ENCODE measurements around the gene BRD2. TPM values are rescaled to one million over a fixed set of nuclear protein-coding genes. Genes with fewer than 3 reads are reported as not detected.

The BRD2 gene
- total RNA-seq: 140 TPM

DNA sequence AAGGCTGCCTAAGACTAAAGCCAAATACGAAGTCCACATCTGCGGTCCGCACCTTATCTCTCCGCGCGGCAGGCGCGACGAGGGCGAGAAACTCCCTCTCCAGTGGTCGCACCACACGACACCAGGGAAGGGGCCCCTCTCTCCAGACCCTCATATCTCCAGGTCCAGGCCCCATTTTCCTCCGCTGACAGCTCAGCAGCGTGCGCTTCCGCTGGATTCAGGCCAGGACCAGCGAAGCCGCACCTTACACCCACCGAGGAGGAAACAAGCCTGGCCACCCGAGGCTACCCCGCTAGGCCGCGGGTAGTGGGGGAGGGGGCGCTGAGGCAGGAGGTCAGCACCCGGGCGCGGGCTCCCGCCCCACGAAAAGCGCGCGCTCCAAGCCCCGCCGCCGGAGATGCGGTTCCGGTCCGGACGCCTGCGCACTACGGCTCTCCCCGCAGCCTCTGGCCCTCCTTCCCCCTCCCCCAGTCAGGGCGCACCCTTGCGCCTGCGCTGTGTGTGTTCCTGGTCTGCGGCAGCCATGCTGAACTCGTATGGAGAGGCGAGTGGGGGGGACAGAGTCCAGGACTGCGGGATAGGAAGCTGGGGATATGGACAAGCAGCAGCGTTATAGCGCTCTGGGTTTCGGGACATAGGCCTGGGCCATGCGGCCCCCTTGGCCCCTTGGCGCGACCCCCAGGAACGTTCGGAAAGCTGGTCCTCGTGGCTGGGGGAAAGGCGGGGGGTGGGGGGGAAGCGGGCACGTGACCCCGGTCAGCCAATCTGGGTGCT, at the start of gene BRD2:
Gene BRD2 (plus strand): TSS at position 502 of the 774 bp plus-strand sequence. CDS start 4,305 bp downstream, outside the sequence.
- H3K9me3 ChIP-seq: no peaks in the 10 kb centered on the region
- TF ChIP-seq, protein P1, sequence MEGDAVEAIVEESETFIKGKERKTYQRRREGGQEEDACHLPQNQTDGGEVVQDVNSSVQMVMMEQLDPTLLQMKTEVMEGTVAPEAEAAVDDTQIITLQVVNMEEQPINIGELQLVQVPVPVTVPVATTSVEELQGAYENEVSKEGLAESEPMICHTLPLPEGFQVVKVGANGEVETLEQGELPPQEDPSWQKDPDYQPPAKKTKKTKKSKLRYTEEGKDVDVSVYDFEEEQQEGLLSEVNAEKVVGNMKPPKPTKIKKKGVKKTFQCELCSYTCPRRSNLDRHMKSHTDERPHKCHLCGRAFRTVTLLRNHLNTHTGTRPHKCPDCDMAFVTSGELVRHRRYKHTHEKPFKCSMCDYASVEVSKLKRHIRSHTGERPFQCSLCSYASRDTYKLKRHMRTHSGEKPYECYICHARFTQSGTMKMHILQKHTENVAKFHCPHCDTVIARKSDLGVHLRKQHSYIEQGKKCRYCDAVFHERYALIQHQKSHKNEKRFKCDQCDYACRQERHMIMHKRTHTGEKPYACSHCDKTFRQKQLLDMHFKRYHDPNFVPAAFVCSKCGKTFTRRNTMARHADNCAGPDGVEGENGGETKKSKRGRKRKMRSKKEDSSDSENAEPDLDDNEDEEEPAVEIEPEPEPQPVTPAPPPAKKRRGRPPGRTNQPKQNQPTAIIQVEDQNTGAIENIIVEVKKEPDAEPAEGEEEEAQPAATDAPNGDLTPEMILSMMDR (IDR thresholded peaks at IDR 0.05): no peak
- peak; percentile 86 to 97 for DNase-seq (ENCODE audit: low spot score in 2 of 2)
- H3K4me3 ChIP-seq: peak within 1 kb of the TSS; percentile 70 to 95
- peak within 1 kb of the TSS; percentile 98 to 99 for H3K27ac ChIP-seq
- intact Hi-C loops (cut with DNase I): loop anchor here (1.0 to 5.0 kb wide), 4 partner anchors 15 to 791 kb away; partner anchors contain the start of genes AGPAT1, HLA-DMA and RNF5
- no peaks in the 10 kb centered on the region for H3K27me3 ChIP-seq
- H3K36me3 ChIP-seq: peaks cover 7 to 12% of the 10 kb centered on the region in 2 donors
- H3K4me1 ChIP-seq: peaks cover 0 to 12% of the 10 kb centered on the region in 2 donors

DNA sequence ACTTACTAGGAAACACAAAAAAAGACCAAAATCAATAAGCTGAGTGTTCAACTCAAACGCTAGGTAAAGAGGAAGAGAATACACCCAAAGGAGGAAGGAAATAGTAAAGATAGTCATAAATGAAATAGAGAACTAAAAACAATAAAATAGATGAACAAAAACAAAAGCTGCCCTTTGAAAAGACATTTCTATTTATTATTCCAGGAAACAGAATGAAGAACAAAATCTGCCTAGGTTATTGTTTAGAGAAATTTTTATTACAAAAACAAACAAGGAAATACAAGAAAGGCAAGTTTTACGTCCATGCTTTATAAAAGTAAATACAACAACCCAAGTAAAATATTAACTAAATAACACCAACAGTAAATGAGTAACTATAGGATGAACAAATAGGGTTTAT, 47.7 kb upstream of the BRD2 start:
- H3K27me3 ChIP-seq: no peaks in the 10 kb centered on the region
- H3K27ac ChIP-seq: no peak overlapping the region
- no peak overlapping the region for H3K4me3 ChIP-seq
- TF ChIP-seq, protein P1 (IDR thresholded peaks at IDR 0.05): no peak
- no peaks in the 10 kb centered on the region for H3K4me1 ChIP-seq
- DNase-seq (ENCODE audit: low spot score in 2 of 2): no peak
- intact Hi-C loops (cut with DNase I): no loop called here
- H3K9me3 ChIP-seq: no peaks in the 10 kb centered on the region
- H3K36me3 ChIP-seq: no peaks in the 10 kb centered on the region

DNA sequence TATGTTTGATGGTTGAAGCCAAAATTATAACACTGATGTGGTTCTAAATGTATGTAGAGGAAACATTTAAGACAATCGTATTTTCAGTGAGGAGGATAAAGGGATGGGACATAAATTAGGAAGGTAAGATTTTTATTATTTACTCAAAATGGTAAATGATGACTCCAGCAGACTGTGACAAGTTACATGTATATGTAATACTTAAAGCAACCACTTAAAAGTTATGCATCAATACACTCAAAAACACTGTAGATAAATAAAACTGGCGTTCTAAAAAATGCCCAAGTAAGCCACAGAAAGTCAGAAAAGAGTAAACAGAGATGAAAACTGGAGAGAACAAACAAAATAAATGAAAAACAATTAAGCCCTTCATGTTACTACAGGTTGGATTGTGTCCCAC, 46.3 kb upstream of the BRD2 start:
- no peak overlapping the region for H3K4me3 ChIP-seq
- DNase-seq (ENCODE audit: low spot score in 2 of 2): no peak
- no peak overlapping the region for H3K27ac ChIP-seq
- no peaks in the 10 kb centered on the region for H3K27me3 ChIP-seq
- H3K9me3 ChIP-seq: no peaks in the 10 kb centered on the region
- TF ChIP-seq, protein P1 (IDR thresholded peaks at IDR 0.05): no peak
- intact Hi-C loops (cut with DNase I): no loop called here
- H3K4me1 ChIP-seq: no peaks in the 10 kb centered on the region
- H3K36me3 ChIP-seq: no peaks in the 10 kb centered on the region

DNA sequence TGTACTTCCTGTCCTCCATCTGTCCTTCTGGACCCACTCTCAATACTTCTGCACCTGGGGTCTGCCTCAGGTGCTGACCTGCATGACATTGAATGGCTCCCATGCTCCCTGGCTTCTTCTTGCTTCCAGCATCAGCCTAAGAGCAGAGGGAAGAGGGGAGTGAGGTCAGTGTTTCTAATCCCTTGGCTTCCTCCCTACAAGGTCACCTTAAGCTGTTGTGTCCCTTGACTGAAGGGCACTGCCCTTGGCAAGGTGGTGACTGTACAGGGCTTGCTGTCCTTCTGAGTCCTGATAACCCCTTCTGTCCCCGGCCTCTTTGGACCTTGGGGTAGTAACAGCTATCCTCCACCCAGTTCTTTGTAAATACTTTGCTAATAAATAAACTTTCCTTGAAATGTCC, 37.2 kb upstream of the BRD2 start:
- Histone ChIP-seq H3K4me1 (no peaks in the 10 kb centered on the region), H3K4me3 (no peak overlapping the region), H3K27me3 (no peaks in the 10 kb centered on the region), H3K36me3 (no peaks in the 10 kb centered on the region), H3K9me3 (no peaks in the 10 kb centered on the region), H3K27ac (no peak overlapping the region)
- TF ChIP-seq, protein P1 (IDR thresholded peaks at IDR 0.05): no peak
- intact Hi-C loops (cut with DNase I): loop anchor here (5.0 kb wide), 1 partner anchor 36 kb away; the partner anchor contains the start of gene BRD2
- no peak for DNase-seq (ENCODE audit: low spot score in 2 of 2)

DNA sequence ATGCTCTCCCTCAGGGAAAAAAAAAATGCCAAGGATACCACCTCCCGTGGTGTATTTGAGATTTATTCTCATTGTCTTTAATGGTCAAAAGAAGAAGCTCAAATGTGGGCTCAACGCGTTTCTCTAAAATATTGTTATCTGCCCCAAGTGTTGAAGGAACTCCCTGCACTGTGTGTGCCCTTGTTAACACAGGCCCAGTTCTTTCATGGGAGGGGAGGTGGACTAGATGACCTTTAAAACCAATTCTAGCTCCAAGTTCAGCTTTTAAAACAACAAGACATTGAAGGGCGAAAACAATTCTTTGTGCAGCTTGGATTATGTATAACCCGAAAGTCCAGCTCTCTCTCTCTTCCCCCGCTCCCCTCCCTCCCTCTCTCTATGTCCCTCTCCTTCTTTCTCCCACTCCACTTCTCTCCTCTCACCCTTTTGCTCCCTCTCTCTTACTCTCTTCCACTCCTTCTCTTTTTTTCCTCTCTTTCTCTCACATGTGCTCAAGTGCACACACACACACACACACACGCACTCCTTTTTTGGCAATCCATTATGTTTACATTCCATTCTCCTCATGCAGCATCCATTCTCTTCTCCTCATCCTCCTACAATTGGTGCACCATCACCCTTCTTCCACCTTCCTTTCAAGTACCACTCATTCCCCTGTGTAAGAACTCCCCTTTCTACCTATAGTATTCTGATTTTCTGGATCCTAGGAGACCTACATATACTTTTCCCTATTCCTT, 36.1 kb upstream of the BRD2 start:
- DNase-seq (ENCODE audit: low spot score in 2 of 2): no peak
- no peak overlapping the region for H3K4me3 ChIP-seq
- H3K27me3 ChIP-seq: no peaks in the 10 kb centered on the region
- H3K36me3 ChIP-seq: no peaks in the 10 kb centered on the region
- intact Hi-C loops (cut with DNase I): loop anchor here (2.0 to 5.0 kb wide), 2 partner anchors 35 to 47 kb away; partner anchors contain the start of gene BRD2
- TF ChIP-seq, protein P1 (IDR thresholded peaks at IDR 0.05): no peak
- H3K4me1 ChIP-seq: no peaks in the 10 kb centered on the region
- no peak overlapping the region for H3K27ac ChIP-seq
- H3K9me3 ChIP-seq: no peaks in the 10 kb centered on the region
